CD14-positive monocyte (primary cell): ENCODE measurements around the gene ALLC. TPM values are rescaled to one million over a fixed set of nuclear protein-coding genes. Genes with fewer than 3 reads are reported as not detected.

ENCODE experiments used
- DNase-seq, 3 donors: peaks; one replicate each; pipeline ENCODE4 v3.0.0-alpha.2; 2011 to 2022
- H2AFZ ChIP-seq: 2 replicates; pipeline ENCODE4 v1.6.0; 2012; ENCODE audit warnings: mild to moderate bottlenecking, low read depth, low read length, inconsistent platforms; ENCODE audit not compliant: insufficient read depth, poor library complexity, severe bottlenecking
- H3K27ac ChIP-seq, 2 donors: 1 replicate in 1 of 2; 2 replicates in 1 of 2; pipeline ENCODE4 v1.5.1; 2012 to 2013; ENCODE audit warnings: low read length in 2 of 2, control low read depth in 1 of 2, inconsistent platforms in 1 of 2, low read depth in 1 of 2, mild to moderate bottlenecking in 1 of 2
- H3K27me3 ChIP-seq, 2 donors: one replicate each; pipeline versions ENCODE4 v1.6.0 to v1.6.1; 2011 to 2013; ENCODE audit warnings: low read length in 2 of 2; ENCODE audit not compliant: control insufficient read depth in 2 of 2, insufficient read depth in 2 of 2
- H3K36me3 ChIP-seq, 2 donors: replicated peaks in 1 of 2; 1 replicate in 1 of 2; 2 replicates in 1 of 2; pipeline versions ENCODE4 v1.5.1 to v1.6.1; 2012 to 2013; ENCODE audit warnings: low read length in 2 of 2, control low read depth in 1 of 2, inconsistent platforms in 1 of 2, mild to moderate bottlenecking in 1 of 2; ENCODE audit not compliant: insufficient read depth in 2 of 2, control insufficient read depth in 1 of 2
- H3K4me1 ChIP-seq, 2 donors: 1 replicate in 1 of 2; 2 replicates in 1 of 2; pipeline versions ENCODE4 v1.5.1 to v1.6.1; 2012 to 2013; ENCODE audit warnings: low read length in 2 of 2, control low read depth in 1 of 2, inconsistent platforms in 1 of 2, mild to moderate bottlenecking in 1 of 2, moderate library complexity in 1 of 2; ENCODE audit not compliant: insufficient read depth in 2 of 2, control insufficient read depth in 1 of 2
- H3K4me2 ChIP-seq: replicated peaks from 2 replicates; pipeline ENCODE3; 2012; ENCODE audit warnings: low read length, moderate library complexity, mild to moderate bottlenecking; ENCODE audit not compliant: poor library complexity, severe bottlenecking; ENCODE audit errors: extremely low read depth
- H3K4me3 ChIP-seq, 3 experiments: fragments of 200-600 bp in 1 of 3; sonication (generic) in 1 of 3; replicated peaks in 1 of 3; 1 replicate in 2 of 3; 2 replicates in 1 of 3; pipeline ENCODE4 v1.5.1; 2011 to 2013; ENCODE audit warnings: low read length in 3 of 3, mild to moderate bottlenecking in 3 of 3, control low read depth in 2 of 3, low read depth in 2 of 3, inconsistent platforms in 1 of 3, moderate library complexity in 1 of 3
- H3K79me2 ChIP-seq: 2 replicates; pipeline ENCODE4 v1.6.0; 2012; ENCODE audit warnings: mild to moderate bottlenecking, control low read depth, inconsistent platforms, low read length, moderate library complexity; ENCODE audit not compliant: insufficient read depth
- H3K9ac ChIP-seq: 2 replicates; pipeline ENCODE4 v1.6.0; 2017; ENCODE audit warnings: low read length, mild to moderate bottlenecking; ENCODE audit not compliant: insufficient read depth, poor library complexity, severe bottlenecking
- H3K9me3 ChIP-seq, 2 donors: replicated peaks in 1 of 2; 1 replicate in 1 of 2; 2 replicates in 1 of 2; pipeline versions ENCODE4 v1.5.1 to v1.6.1; 2012 to 2013; ENCODE audit warnings: low read length in 2 of 2, control low read depth in 1 of 2; ENCODE audit not compliant: control insufficient read depth in 1 of 2, insufficient read depth in 1 of 2
- H4K20me1 ChIP-seq: 2 replicates; pipeline ENCODE4 v1.6.0; 2012; ENCODE audit warnings: mild to moderate bottlenecking, low read length, control low read depth, moderate library complexity; ENCODE audit not compliant: insufficient read depth
- H3K27ac Mint-ChIP-seq, 7 donors: one replicate each; pipeline ENCODE4 v1.8.0; 2020; ENCODE audit warnings: mild to moderate bottlenecking in 7 of 7, mixed read lengths in 7 of 7, moderate library complexity in 6 of 7, inconsistent platforms in 2 of 7
- H3K27me3 Mint-ChIP-seq, 3 donors: one replicate each; pipeline ENCODE4 v1.8.0; 2021 to 2022; ENCODE audit warnings: low read depth in 3 of 3, mild to moderate bottlenecking in 3 of 3, mixed read lengths in 3 of 3, moderate library complexity in 3 of 3, inconsistent platforms in 1 of 3
- H3K36me3 Mint-ChIP-seq, 2 donors: one replicate each; pipeline ENCODE4 v1.8.0; 2020; ENCODE audit warnings: mixed read lengths in 2 of 2, inconsistent platforms in 1 of 2, mild to moderate bottlenecking in 1 of 2
- H3K4me1 Mint-ChIP-seq: one replicate; pipeline ENCODE4 v1.8.0; 2020; ENCODE audit warnings: mild to moderate bottlenecking, mixed read lengths
- H3K4me3 Mint-ChIP-seq, 2 donors: one replicate each; pipeline ENCODE4 v1.8.0; 2020; ENCODE audit warnings: mild to moderate bottlenecking in 2 of 2, mixed read lengths in 2 of 2, moderate library complexity in 1 of 2
- H3K9me3 Mint-ChIP-seq, 7 donors: one replicate each; pipeline ENCODE4 v1.8.0; 2020 to 2022; ENCODE audit warnings: mixed read lengths in 7 of 7, mild to moderate bottlenecking in 6 of 7, moderate library complexity in 6 of 7, inconsistent platforms in 2 of 7
- WGBS: methylation state at CpG from one replicate; pipeline ENCODE4 v1.1.5; 2013; ENCODE audit warnings: missing lambda C conversion rate; ENCODE audit not compliant: insufficient coverage; 5-methylcytosine and 5-hydroxymethylcytosine counted together
- intact Hi-C, 2 donors: fragments of 100-400 bp; cut with micrococcal nuclease; formaldehyde crosslinking; loops; one replicate each; pipeline versions ENCODE4 v1.15.0 to v1.15.1; 2023
- polyA plus RNA-seq, 3 donors: library from polyadenylated mRNA; depleted of rRNA in 1 of 3; unstranded in 2 of 3; stranded (reverse) in 1 of 3; fragments of 300-500 nt in 2 of 3; fragments of >200 nt in 1 of 3; fragmentation: Illumina TruSeq in 2 of 3; gene quantifications; 1 replicate in 2 of 3; 2 replicates in 1 of 3; pipeline ENCODE4 v1.2.3, GENCODE V29; 2012 to 2021
- TF ChIP-seq, protein P1 (sequence below): fragments of 200-600 bp; IDR thresholded peaks from one replicate; pipeline ENCODE4 v1.8.0; 2022; ENCODE audit warnings: antibody characterized with exemption, mild to moderate bottlenecking

ALLC gene
- polyA plus RNA-seq, 3 donors = not detected

DNA sequence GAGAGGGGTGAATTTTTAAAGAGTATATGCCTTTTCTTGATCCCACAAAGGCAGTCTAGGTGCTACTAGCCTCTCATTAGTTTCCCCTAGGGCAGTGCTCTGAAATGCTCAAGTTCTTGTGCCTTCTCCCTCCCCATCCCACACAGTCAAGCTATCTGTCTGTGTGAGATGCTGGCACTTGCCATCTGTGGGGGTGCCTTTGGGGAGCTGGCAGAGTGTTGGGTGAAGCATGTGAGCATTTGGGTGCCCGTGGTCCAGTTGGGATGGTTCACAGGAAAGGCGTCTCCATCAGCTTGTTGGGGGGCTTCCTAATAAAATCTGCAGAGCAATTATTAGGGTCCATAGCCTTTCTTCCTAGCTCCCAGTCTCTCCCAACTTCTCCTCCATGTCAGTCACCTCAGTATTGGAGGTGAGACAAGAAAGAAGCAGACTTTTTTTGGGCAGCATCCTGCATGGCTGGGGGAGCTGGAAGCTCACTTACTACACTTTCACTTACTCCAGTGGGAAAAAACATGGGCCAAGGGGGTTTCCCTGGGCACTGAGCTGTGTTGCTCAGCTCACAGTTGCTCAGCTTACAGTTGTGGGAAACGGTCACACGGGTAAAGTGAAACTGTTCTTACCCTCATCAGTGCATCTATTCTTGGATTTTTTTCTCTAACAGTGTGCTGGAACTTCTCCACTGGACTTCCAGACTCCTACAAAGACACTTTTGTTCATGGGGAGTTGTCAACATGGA, 33.8 kb upstream of the ALLC start:
- H3K4me3 ChIP-seq = no peak overlapping the region
- H3K27me3 Mint-ChIP-seq = peaks cover 0 to 6% (median 5%) of the 10 kb centered on the region in 3 donors
- H3K9me3 ChIP-seq = peaks cover 0 to 4% of the 10 kb centered on the region in 2 donors
- H3K27me3 ChIP-seq = no peaks in the 10 kb centered on the region
- H3K9ac ChIP-seq = no peak overlapping the region
- H4K20me1 ChIP-seq = no peaks in the 10 kb centered on the region
- no peak overlapping the region for H3K4me3 Mint-ChIP-seq
- no peak overlapping the region for H3K27ac Mint-ChIP-seq
- H3K9me3 Mint-ChIP-seq = peaks cover 0 to 6% (median 2%) of the 10 kb centered on the region in 7 donors
- intact Hi-C loops = no loop called here
- H3K27ac ChIP-seq = no peak overlapping the region
- H3K36me3 ChIP-seq = no peaks in the 10 kb centered on the region
- H2AFZ ChIP-seq = no peak overlapping the region
- no peak for DNase-seq
- no peak overlapping the region for H3K4me2 ChIP-seq
- 83% methylated on average over 1 of the region's 4 CpGs for WGBS
- no peaks in the 10 kb centered on the region for H3K79me2 ChIP-seq
- no peaks in the 10 kb centered on the region for H3K4me1 Mint-ChIP-seq
- no peaks in the 10 kb centered on the region for H3K36me3 Mint-ChIP-seq
- H3K4me1 ChIP-seq = no peaks in the 10 kb centered on the region
- TF ChIP-seq, protein P1, sequence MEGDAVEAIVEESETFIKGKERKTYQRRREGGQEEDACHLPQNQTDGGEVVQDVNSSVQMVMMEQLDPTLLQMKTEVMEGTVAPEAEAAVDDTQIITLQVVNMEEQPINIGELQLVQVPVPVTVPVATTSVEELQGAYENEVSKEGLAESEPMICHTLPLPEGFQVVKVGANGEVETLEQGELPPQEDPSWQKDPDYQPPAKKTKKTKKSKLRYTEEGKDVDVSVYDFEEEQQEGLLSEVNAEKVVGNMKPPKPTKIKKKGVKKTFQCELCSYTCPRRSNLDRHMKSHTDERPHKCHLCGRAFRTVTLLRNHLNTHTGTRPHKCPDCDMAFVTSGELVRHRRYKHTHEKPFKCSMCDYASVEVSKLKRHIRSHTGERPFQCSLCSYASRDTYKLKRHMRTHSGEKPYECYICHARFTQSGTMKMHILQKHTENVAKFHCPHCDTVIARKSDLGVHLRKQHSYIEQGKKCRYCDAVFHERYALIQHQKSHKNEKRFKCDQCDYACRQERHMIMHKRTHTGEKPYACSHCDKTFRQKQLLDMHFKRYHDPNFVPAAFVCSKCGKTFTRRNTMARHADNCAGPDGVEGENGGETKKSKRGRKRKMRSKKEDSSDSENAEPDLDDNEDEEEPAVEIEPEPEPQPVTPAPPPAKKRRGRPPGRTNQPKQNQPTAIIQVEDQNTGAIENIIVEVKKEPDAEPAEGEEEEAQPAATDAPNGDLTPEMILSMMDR = no peak

DNA sequence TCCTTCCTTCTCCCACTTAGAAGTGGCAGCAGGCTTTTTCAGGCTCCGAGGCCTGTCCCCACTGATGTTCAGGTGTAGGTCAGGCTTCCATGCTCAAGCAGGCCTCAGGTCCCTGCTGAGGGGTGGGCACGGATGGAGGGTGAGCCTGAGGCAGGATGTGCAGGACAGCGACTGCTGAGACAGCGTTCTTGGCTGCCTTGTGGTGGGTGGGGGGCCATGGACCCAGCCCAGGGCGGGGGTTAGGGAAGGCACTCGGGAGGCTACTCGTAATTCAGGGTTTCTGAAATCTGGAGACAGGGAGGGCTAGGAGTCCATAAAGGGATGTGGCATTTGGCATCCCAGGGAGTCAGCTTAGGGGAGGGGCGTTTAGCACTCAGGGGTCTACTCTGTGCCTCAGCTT, 32.8 kb upstream of the ALLC start:
- Histone ChIP-seq H3K9ac (no peak overlapping the region), H3K27me3 (no peaks in the 10 kb centered on the region), H3K4me2 (no peak overlapping the region), H4K20me1 (no peaks in the 10 kb centered on the region), H2AFZ (no peak overlapping the region), H3K79me2 (no peaks in the 10 kb centered on the region), H3K27ac (no peak overlapping the region), H3K9me3 (peaks cover 0 to 4% of the 10 kb centered on the region in 2 donors), H3K4me1 (no peaks in the 10 kb centered on the region), H3K4me3 (no peak overlapping the region), H3K36me3 (no peaks in the 10 kb centered on the region)
- peaks cover 0 to 6% (median 2%) of the 10 kb centered on the region in 7 donors for H3K9me3 Mint-ChIP-seq
- H3K27ac Mint-ChIP-seq = no peak overlapping the region
- no peak overlapping the region for H3K4me3 Mint-ChIP-seq
- 94% methylated on average over 3 of the region's 8 CpGs for WGBS
- no peaks in the 10 kb centered on the region for H3K4me1 Mint-ChIP-seq
- H3K27me3 Mint-ChIP-seq = peaks cover 0 to 6% (median 5%) of the 10 kb centered on the region in 3 donors
- TF ChIP-seq, protein P1 = no peak
- no peaks in the 10 kb centered on the region for H3K36me3 Mint-ChIP-seq
- no peak for DNase-seq
- intact Hi-C loops = no loop called here
